BE2C (cell line): ENCODE measurements around the gene NOX5.

ENCODE experiments used
- DNase-seq: peaks from one replicate; pipeline ENCODE4 v3.0.0-alpha.2; 2020
- H3K27me3 ChIP-seq: fragments of 250-450 bp; sonication (Bioruptor Pico); 2 replicates; pipeline ENCODE4 v1.5.1; 2020; ENCODE audit warnings: mild to moderate bottlenecking
- H3K36me3 ChIP-seq: fragments of 250-450 bp; sonication (Bioruptor Pico); 2 replicates; pipeline ENCODE4 v1.5.1; 2020; ENCODE audit warnings: mild to moderate bottlenecking
- H3K4me1 ChIP-seq: fragments of 250-450 bp; sonication (Bioruptor Pico); 2 replicates; pipeline ENCODE4 v1.5.1; 2020
- H3K4me3 ChIP-seq: 2 replicates; pipeline ENCODE4 v1.5.1; 2011; ENCODE audit warnings: low read depth, low read length
- H3K9me3 ChIP-seq: fragments of 250-450 bp; sonication (Bioruptor Pico); 2 replicates; pipeline ENCODE4 v1.5.1; 2020
- TF ChIP-seq, protein P1 (sequence below): IDR thresholded peaks from 2 replicates; pipeline ENCODE4 v1.5.1; 2012; ENCODE audit warnings: mild to moderate bottlenecking, low read depth, low read length

NOX5 gene

GRCh38 chr15:69018951-69019350 lies 4.5 kb downstream of the NOX5 start:
- H3K4me1 ChIP-seq, result peaks cover 2% of the 10 kb centered on the region; the same call in 1 of the 2 replicates
- H3K9me3 ChIP-seq, result no peaks in the 10 kb centered on the region
- no peaks in the 10 kb centered on the region for H3K36me3 ChIP-seq
- H3K4me3 ChIP-seq, result no peak overlapping the region
- TF ChIP-seq, protein P1, sequence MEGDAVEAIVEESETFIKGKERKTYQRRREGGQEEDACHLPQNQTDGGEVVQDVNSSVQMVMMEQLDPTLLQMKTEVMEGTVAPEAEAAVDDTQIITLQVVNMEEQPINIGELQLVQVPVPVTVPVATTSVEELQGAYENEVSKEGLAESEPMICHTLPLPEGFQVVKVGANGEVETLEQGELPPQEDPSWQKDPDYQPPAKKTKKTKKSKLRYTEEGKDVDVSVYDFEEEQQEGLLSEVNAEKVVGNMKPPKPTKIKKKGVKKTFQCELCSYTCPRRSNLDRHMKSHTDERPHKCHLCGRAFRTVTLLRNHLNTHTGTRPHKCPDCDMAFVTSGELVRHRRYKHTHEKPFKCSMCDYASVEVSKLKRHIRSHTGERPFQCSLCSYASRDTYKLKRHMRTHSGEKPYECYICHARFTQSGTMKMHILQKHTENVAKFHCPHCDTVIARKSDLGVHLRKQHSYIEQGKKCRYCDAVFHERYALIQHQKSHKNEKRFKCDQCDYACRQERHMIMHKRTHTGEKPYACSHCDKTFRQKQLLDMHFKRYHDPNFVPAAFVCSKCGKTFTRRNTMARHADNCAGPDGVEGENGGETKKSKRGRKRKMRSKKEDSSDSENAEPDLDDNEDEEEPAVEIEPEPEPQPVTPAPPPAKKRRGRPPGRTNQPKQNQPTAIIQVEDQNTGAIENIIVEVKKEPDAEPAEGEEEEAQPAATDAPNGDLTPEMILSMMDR, result no peak
- DNase-seq, result no peak
- no peaks in the 10 kb centered on the region for H3K27me3 ChIP-seq

DNA sequence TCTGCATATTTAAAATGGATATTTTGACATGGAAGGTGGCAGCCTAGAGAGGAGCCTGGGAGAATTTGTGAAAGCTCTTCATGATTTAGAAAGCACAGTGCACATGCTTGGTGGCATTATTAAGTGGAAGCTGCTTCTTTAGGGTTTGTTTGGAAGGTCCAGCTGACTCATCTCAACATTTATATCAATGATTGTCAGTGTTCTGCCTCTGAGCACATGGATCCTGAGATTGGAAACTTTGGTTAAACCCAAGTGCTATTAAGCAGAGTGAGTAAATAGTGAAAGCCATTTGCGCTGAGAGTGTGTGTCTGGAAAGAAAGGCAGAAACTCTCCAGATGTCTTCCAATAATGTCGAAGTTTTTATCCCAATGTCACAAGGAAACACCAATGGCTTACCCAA lies 7.4 kb downstream of the NOX5 start:
- no peak for DNase-seq
- TF ChIP-seq, protein P1, result no peak
- no peak overlapping the region for H3K4me3 ChIP-seq
- H3K4me1 ChIP-seq, result no peaks in the 10 kb centered on the region
- H3K27me3 ChIP-seq, result no peaks in the 10 kb centered on the region
- H3K36me3 ChIP-seq, result no peaks in the 10 kb centered on the region
- H3K9me3 ChIP-seq, result no peaks in the 10 kb centered on the region

GRCh38 chr15:69025320-69025719 lies 10.8 kb downstream of the NOX5 start:
- Histone ChIP-seq H3K9me3 (no peaks in the 10 kb centered on the region), H3K4me3 (no peak overlapping the region), H3K27me3 (no peaks in the 10 kb centered on the region), H3K36me3 (no peaks in the 10 kb centered on the region), H3K4me1 (no peaks in the 10 kb centered on the region)
- TF ChIP-seq, protein P1, result no peak
- DNase-seq, result no peak

DNA sequence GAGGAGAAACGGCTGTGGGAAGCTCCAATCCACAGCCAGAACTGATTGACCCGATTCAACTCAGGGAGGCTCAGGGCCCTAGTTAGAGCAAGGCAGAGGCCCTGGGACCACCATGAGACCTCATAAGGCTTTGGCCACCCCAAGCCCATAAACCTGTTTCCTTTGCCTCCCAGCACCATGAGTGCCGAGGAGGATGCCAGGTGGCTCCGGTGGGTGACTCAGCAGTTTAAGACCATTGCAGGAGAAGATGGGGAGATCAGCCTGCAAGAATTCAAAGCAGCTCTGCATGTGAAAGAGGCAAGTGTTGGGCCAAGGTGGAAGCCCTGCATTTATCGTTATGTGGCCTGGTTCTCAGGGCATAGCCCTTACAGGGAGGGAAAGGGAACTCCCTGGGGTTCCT lies 11.9 kb downstream of the NOX5 start:
- no peak overlapping the region for H3K4me3 ChIP-seq
- no peak for DNase-seq
- no peaks in the 10 kb centered on the region for H3K9me3 ChIP-seq
- TF ChIP-seq, protein P1, result no peak
- no peaks in the 10 kb centered on the region for H3K27me3 ChIP-seq
- H3K4me1 ChIP-seq, result no peaks in the 10 kb centered on the region
- H3K36me3 ChIP-seq, result no peaks in the 10 kb centered on the region

DNA sequence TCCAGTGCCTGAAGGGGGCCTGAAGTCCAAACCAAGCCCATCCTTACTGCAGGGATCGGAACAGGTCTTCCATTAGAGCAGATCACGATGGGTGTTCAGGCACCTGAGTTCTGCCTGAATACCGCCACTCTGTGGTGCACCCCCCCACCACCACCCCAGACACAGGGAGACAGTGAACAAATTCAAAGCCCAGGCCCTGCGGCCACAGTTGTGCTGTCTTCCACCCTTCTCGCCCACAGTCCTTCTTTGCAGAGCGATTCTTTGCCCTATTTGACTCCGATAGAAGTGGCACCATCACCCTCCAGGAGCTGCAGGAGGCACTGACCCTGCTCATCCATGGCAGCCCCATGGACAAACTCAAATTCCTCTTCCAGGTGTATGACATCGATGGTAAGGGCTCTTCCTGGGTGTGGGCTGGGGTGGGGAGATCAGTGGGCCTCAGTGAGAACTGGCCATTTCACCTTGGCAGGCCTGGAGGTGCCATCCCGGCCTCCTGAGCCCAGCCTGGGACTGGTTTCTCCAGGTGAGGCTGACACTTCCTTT lies 13.6 kb downstream of the NOX5 start:
- TF ChIP-seq, protein P1, result no peak

GRCh38 chr15:69031013-69032001 lies 16.8 kb downstream of the NOX5 start:
- Histone ChIP-seq H3K27me3 (no peaks in the 10 kb centered on the region), H3K4me1 (no peaks in the 10 kb centered on the region), H3K4me3 (peak overlapping the region; percentile 63), H3K9me3 (no peaks in the 10 kb centered on the region), H3K36me3 (no peaks in the 10 kb centered on the region)
- peak; percentile 77 for DNase-seq
- TF ChIP-seq, protein P1, result peak; percentile 83

More for the DNA sequence above, 13.6 kb downstream of the NOX5 start:
- Histone ChIP-seq H3K27me3 (no peaks in the 10 kb centered on the region), H3K4me3 (no peak overlapping the region), H3K9me3 (no peaks in the 10 kb centered on the region), H3K36me3 (no peaks in the 10 kb centered on the region), H3K4me1 (no peaks in the 10 kb centered on the region)
- no peak for DNase-seq
